Endothelial cell of umbilical vein (primary cell): ENCODE data around the gene ITGA3. TPM values are rescaled to one million over a fixed set of nuclear protein-coding genes. Genes with fewer than 3 reads are reported as not detected.
A peak's percentile ranks its signal among the peaks of the same experiment; 100 is the strongest.

ENCODE experiments used
- BruUV-seq: library from RNA; stranded (reverse); fragments of 400-500 nt; replicated peaks from 2 replicates; lab custom pipeline; 2021; lab: Mats Ljungman, UMichigan
- CTCF ChIA-PET: fragments of 300-600, 350-600 bp; sonication (Branson Sonifier 250); formaldehyde crosslinking; loops from one replicate; lab custom pipeline; 2021; ENCODE audit warnings: antibody characterized with exemption, inconsistent platforms; lab: Charles Lee
- POLR2A ChIA-PET: fragments of 300-600, 350-600 bp; sonication (Branson Sonifier 250); formaldehyde crosslinking; loops from one replicate; lab custom pipeline; 2021; ENCODE audit warnings: antibody characterized with exemption, inconsistent platforms; lab: Charles Lee
- DNase-seq: peaks from one replicate; pipeline ENCODE4 v3.0.0-alpha.2; 2011; ENCODE audit warnings: low read depth, low spot score
- FAIRE-seq: peaks from 2 replicates; lab custom pipeline; 2011; peaks lifted over from hg19 to GRCh38; lab: Jason Lieb, UNC
- H2AFZ ChIP-seq: 2 replicates; pipeline ENCODE4 v1.6.0; 2012; ENCODE audit warnings: low read depth, low read length, control low read depth, inconsistent platforms
- H3K27ac ChIP-seq: 2 replicates; pipeline ENCODE4 v1.5.1; 2011; ENCODE audit warnings: low read depth, mild to moderate bottlenecking, control low read depth, low read length, moderate library complexity; ENCODE audit not compliant: insufficient read depth
- H3K27me3 ChIP-seq, 2 experiments: 2 replicates each; pipeline versions ENCODE4 v1.6.0 to v1.6.1; 2011; ENCODE audit warnings: low read length in 2 of 2, mixed read lengths in 1 of 2; ENCODE audit not compliant: control insufficient read depth in 2 of 2, insufficient read depth in 2 of 2
- H3K36me3 ChIP-seq, 2 experiments: 2 replicates in 1 of 2; 3 replicates in 1 of 2; pipeline ENCODE4 v1.5.1; 2011; ENCODE audit warnings: low read length in 2 of 2, mild to moderate bottlenecking in 1 of 2, moderate library complexity in 1 of 2; ENCODE audit not compliant: control insufficient read depth in 2 of 2, insufficient read depth in 2 of 2; ENCODE audit errors: extremely low read depth in 1 of 2
- H3K4me1 ChIP-seq: 3 replicates; pipeline ENCODE4 v1.5.1; 2011; ENCODE audit warnings: mild to moderate bottlenecking, low read length; ENCODE audit not compliant: control insufficient read depth, insufficient read depth; ENCODE audit errors: extremely low read depth
- H3K4me2 ChIP-seq: 2 replicates; pipeline ENCODE4 v1.6.1; 2011; ENCODE audit warnings: low read length, control low read depth, mixed read lengths; ENCODE audit not compliant: insufficient read depth
- H3K4me3 ChIP-seq, 3 experiments: fragments of 200-600 bp in 1 of 3; sonication (generic), shearing (Covaris generic) in 1 of 3; replicated peaks in 1 of 3; 2 replicates each; pipeline ENCODE4 v1.5.1; 2011 to 2016; ENCODE audit warnings: control low read depth in 3 of 3, low read length in 3 of 3, mild to moderate bottlenecking in 2 of 3, inconsistent platforms in 1 of 3, low read depth in 1 of 3, moderate library complexity in 1 of 3; ENCODE audit not compliant: insufficient read depth in 1 of 3
- H3K79me2 ChIP-seq: 2 replicates; pipeline ENCODE4 v1.6.0; 2012; ENCODE audit warnings: low read length, inconsistent platforms; ENCODE audit not compliant: control insufficient read depth, insufficient read depth
- H3K9ac ChIP-seq: replicated peaks from 2 replicates; pipeline ENCODE3; 2011; ENCODE audit warnings: low read length, control low read depth; ENCODE audit not compliant: insufficient read depth; ENCODE audit errors: extremely low read depth
- H3K9me1 ChIP-seq: replicated peaks from 3 replicates; pipeline ENCODE4 v1.6.0; 2011; ENCODE audit warnings: mild to moderate bottlenecking, low read length; ENCODE audit not compliant: control insufficient read depth, insufficient read depth; ENCODE audit errors: extremely low read depth
- H3K9me3 ChIP-seq: replicated peaks from 2 replicates; pipeline ENCODE4 v1.5.1; 2012; ENCODE audit warnings: low read length, inconsistent platforms; ENCODE audit not compliant: control insufficient read depth, insufficient read depth
- H4K20me1 ChIP-seq: replicated peaks from 2 replicates; pipeline ENCODE3; 2011; ENCODE audit warnings: mild to moderate bottlenecking, low read length; ENCODE audit not compliant: control insufficient read depth, insufficient read depth; ENCODE audit errors: extremely low read depth
- CTCF ChIP-seq, 2 donors: IDR thresholded peaks; 1 replicate in 1 of 2; 2 replicates in 1 of 2; pipeline ENCODE4 v1.5.1; 2011; ENCODE audit warnings: low read length in 2 of 2, mild to moderate bottlenecking in 2 of 2, moderate library complexity in 2 of 2, control low read depth in 1 of 2, inconsistent platforms in 1 of 2, low read depth in 1 of 2; ENCODE audit not compliant: insufficient read depth in 1 of 2; ENCODE audit errors: extremely low read depth in 1 of 2
- EZH2 ChIP-seq: IDR thresholded peaks from 2 replicates; pipeline ENCODE4 v1.6.1; 2012; ENCODE audit warnings: borderline replicate concordance, low read depth, mild to moderate bottlenecking, moderate library complexity, low read length, inconsistent platforms; ENCODE audit not compliant: severe bottlenecking
- FOS ChIP-seq: IDR thresholded peaks from 2 replicates; pipeline ENCODE4 v1.6.1; 2011; ENCODE audit warnings: mild to moderate bottlenecking, low read length, moderate library complexity, borderline replicate concordance; ENCODE audit not compliant: insufficient read depth
- GATA2 ChIP-seq: IDR thresholded peaks from 2 replicates; pipeline ENCODE4 v1.7.0; 2011; ENCODE audit warnings: low read depth, mild to moderate bottlenecking, moderate library complexity, mixed read lengths, low read length; ENCODE audit not compliant: insufficient read length, insufficient read depth
- JUN ChIP-seq: IDR thresholded peaks from 2 replicates; pipeline ENCODE4 v1.6.1; 2011; ENCODE audit warnings: borderline replicate concordance, low read depth; ENCODE audit not compliant: insufficient read length, insufficient read depth
- MAX ChIP-seq: IDR thresholded peaks from 2 replicates; pipeline ENCODE4 v1.6.1; 2011; ENCODE audit not compliant: insufficient read depth, insufficient read length
- MYC ChIP-seq: IDR thresholded peaks from one replicate; pipeline ENCODE4 v1.6.1; 2011; ENCODE audit warnings: mild to moderate bottlenecking, low read depth, low read length
- POLR2A ChIP-seq: IDR thresholded peaks from 2 replicates; pipeline ENCODE4 v1.6.1; 2012; ENCODE audit warnings: low read depth, mild to moderate bottlenecking, control low read depth, low read length
- POLR2AphosphoS5 ChIP-seq: IDR thresholded peaks from 2 replicates; pipeline ENCODE4 v1.6.1; 2012; ENCODE audit warnings: low read depth, mild to moderate bottlenecking, control low read depth, low read length, moderate library complexity; ENCODE audit not compliant: insufficient read depth
- dilution Hi-C: fragments of 300-500 bp; cut with MboI; formaldehyde crosslinking; loops from one replicate; pipeline ENCODE4 v1.15.0; 2019; ENCODE audit warnings: low sequenced_read_pairs; ENCODE audit not compliant: extremely low pct_ligation_motif_present
- intact Hi-C: fragments of 100-400 bp; cut with micrococcal nuclease; formaldehyde crosslinking; loops from one replicate; pipeline ENCODE4 v1.10.0; 2022
- polyA plus RNA-seq, 4 experiments: library from polyadenylated mRNA; depleted of rRNA in 3 of 4; stranded (reverse) in 3 of 4; unstranded in 1 of 4; fragments of >200 nt; gene quantifications; 2 replicates each; pipeline versions ENCODE4 v1.2.1 to v1.2.3, GENCODE V29; 2011 to 2012; ENCODE audit warnings: missing spikeins in 1 of 4
- total RNA-seq: library from RNA; stranded (reverse); gene quantifications from 2 replicates; pipeline ENCODE4 v1.2.3, GENCODE V29; 2021

ITGA3 gene
- total and polyA plus RNA-seq, 2 donors (not counting 3 experiments of a cell fraction or from before 2014, with no cell fraction given) = 92.7 to 112 TPM

GRCh38 chr17:50096092-50096491, 40.2 kb downstream of the ITGA3 start:
- no peak for DNase-seq
- dilution Hi-C loops = no loop called here
- H3K9me1 ChIP-seq = no peaks in the 10 kb centered on the region
- peaks cover 0 to 5% of the 10 kb centered on the region in 2 experiments for H3K36me3 ChIP-seq
- H2AFZ ChIP-seq = no peak overlapping the region
- no peak for TF ChIP-seq FOS
- no peak for TF ChIP-seq GATA2
- no peak for TF ChIP-seq MAX
- no peak for TF ChIP-seq MYC
- TF ChIP-seq CTCF (IDR thresholded peaks at IDR 0.05; ENCODE audit: extremely low read depth in 1 of 2, insufficient read depth in 1 of 2, low read depth in 1 of 2, low read length in 2 of 2) = no peak
- no peak for TF ChIP-seq EZH2
- TF ChIP-seq POLR2A = no peak
- TF ChIP-seq POLR2AphosphoS5 = no peak
- no peak for TF ChIP-seq JUN
- CTCF ChIA-PET = no interaction called here
- peaks cover 10% of the 10 kb centered on the region for H3K4me1 ChIP-seq
- POLR2A ChIA-PET = no interaction called here
- no peak overlapping the region for H3K27ac ChIP-seq
- BruUV-seq = no TSS peak
- no peaks in the 10 kb centered on the region for H3K27me3 ChIP-seq
- no peak overlapping the region for H3K9ac ChIP-seq
- FAIRE-seq = no peak
- H3K9me3 ChIP-seq = no peaks in the 10 kb centered on the region
- H3K4me2 ChIP-seq = peak overlapping the region; percentile 70
- H3K79me2 ChIP-seq = no peaks in the 10 kb centered on the region
- H3K4me3 ChIP-seq = peak overlapping the region in 1 of 3 experiments; percentile 85
- intact Hi-C loops = no loop called here
- no peaks in the 10 kb centered on the region for H4K20me1 ChIP-seq
